Fibroblast of skin of scalp (primary cell): ENCODE data around the gene RNPC3.
"Not testable (repeated sequence)": the region's sequence is repeated elsewhere in the genome, so short reads cannot be mapped to it uniquely, and the experiment has no call there.

ENCODE experiments used
- DNase-seq: peaks from one replicate; pipeline ENCODE4 v3.0.0-alpha.2; 2013

RNPC3 gene

GRCh38 chr1:103561124-103561523 lies 35.6 kb downstream of the RNPC3 start:
- not testable (repeated sequence) for DNase-seq

DNA sequence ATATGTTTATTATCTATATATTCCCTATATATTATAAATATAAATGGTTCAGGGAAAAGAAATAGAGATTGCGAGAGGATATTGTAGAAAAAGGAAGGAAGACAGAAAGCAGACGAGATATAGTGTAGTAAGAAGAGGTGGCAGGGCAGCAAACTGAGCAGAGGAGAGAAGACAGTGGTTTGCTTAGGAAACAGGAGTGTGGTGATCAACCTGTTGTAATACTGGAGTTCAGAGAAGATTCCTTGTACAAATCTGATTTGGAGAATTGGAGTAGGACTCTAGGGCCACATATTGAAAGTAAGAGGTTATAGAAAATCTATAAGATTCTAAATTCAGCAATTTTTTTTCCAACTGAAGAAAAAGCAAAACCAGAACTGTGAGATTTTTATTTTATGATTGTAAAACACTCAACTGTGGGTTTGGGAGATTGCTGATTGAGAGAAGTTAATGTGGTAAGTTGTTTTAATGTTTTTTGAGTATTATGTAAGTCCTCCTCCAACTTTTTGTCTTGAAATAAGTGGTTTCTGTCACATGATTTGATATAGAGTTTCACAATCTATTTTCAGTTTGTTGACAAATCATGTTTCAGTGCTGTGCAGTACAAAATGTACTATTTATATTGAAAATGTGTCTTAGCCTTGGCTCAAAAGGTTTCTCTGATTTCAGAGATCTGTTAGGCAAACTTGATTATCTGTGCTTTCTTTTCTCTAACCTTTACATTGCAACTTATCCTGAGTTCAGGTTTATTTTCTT lies 36.3 kb downstream of the RNPC3 start:
- DNase-seq, result no peak

GRCh38 chr1:103563056-103563455 lies 37.6 kb downstream of the RNPC3 start:
- no peak for DNase-seq

DNA sequence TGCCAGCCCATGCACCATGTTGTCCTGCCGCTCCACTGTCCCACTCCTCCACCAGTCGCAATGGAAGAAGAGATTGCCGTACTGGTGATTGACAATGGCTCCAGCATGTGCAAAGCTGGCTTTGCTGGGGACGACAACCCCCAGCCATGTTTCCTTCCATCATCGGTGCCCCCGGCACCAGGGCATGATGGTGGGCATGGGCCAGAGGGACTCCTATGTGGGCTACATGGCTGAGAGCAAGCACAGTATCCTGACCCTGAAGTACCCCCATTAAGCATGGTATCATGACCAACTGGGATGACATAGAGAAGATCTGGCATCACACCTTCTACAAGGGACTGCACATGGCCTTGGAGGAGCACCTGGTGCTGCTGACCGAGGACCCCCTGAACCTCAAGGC lies 44.0 kb downstream of the RNPC3 start:
- DNase-seq, result no peak

- not testable (repeated sequence) for DNase-seq
Observed at GRCh38 chr1:103571289-103571688, 45.8 kb downstream of the RNPC3 start, which contains the start of gene AMY2B. AMY2B (plus strand) TSS chr1:103571589; CDS start chr1:103571603, 14 bp downstream.

DNA sequence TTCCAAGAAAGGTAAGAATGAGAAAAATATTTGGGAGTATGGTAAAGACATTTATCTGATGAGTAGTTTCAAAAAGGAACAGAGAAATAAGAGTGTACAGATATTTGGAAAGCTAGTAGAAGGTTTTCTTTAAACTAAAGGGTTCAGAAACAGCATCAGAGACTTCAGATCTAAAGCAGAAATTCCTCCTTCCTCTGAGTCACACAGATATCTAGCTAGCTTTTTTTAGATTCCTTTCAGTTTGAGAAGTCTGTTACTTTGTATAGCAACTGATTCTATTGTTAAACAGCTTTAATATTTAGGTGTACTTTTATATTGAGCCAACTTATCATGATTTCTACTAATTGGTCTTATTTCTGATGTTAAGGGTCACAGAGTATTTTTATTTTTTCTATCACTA lies 50.6 kb downstream of the RNPC3 start:
- no peak for DNase-seq

DNA sequence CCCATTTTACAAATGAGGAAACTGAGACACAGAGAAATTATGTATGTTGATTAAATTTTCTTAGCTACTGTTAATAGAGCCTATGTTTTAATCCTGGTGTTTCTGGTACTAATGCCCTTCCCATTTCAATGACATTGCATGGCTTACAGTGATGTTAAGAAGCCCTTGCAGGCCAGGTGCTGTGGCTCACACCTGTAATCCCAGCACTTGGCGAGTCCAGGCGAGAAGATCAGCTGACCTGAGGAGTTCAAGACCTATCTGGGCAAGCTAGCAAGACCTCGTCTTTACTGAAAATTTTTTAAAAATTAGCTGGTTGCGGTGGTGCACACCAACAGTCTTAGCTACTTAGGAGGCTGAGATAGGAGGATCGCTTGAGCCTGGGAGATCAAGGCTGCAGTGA lies 51.3 kb downstream of the RNPC3 start:
- DNase-seq, result not testable (repeated sequence)

GRCh38 chr1:103582464-103582863 lies 57.0 kb downstream of the RNPC3 start:
- DNase-seq, result no peak

DNA sequence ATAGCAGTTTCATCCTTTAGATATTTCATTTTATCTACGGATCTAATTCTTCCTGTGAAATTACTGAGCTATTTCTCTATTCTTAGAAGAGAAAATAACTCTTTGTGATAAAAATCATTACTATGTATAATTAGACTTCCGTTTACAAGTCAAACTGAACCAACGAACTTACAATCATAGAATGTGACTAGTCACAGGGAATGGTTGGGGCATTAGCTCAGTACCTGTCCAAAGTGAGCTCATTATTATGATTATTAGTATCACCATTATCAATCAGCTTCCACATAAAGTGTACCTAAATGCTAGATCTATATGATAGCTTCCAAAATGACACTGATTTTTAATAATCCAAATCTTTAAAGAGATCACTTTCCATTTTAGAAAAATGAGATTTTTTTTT lies 58.4 kb downstream of the RNPC3 start:
- DNase-seq, result no peak

GRCh38 chr1:103584537-103584936 lies 59.0 kb downstream of the RNPC3 start:
- no peak for DNase-seq

GRCh38 chr1:103602740-103603139 lies 77.2 kb downstream of the RNPC3 start:
- DNase-seq, result not testable (repeated sequence)
